Neural progenitor cell (in vitro differentiated cells): ENCODE data around the gene FAM193B. TPM values are rescaled to one million over a fixed set of nuclear protein-coding genes. Genes with fewer than 3 reads are reported as not detected.
"Not testable (repeated sequence)": the region's sequence is repeated elsewhere in the genome, so short reads cannot be mapped to it uniquely, and the experiment has no call there.

Experiments used
- DNase-seq: peaks from one replicate; pipeline ENCODE4 v3.0.0-alpha.2; 2016; ENCODE audit warnings: low spot score
- H2AFZ ChIP-seq: fragments of 200-600 bp; sonication (generic); replicated peaks from 2 replicates; pipeline ENCODE4 v1.6.1; 2016; ENCODE audit warnings: antibody characterized with exemption
- H3F3A ChIP-seq: fragments of 200-600 bp; sonication (generic); 2 replicates; pipeline ENCODE4 v1.6.1; 2016; ENCODE audit warnings: antibody characterized with exemption, low read depth
- H3K27ac ChIP-seq: fragments of 200-600 bp; sonication (generic); 2 replicates; pipeline ENCODE4 v1.5.1; 2016; ENCODE audit warnings: mild to moderate bottlenecking
- H3K27me3 ChIP-seq: fragments of 200-600 bp; sonication (generic); 2 replicates; pipeline ENCODE4 v1.6.1; 2016; ENCODE audit warnings: mild to moderate bottlenecking, moderate library complexity
- H3K36me3 ChIP-seq: fragments of 200-600 bp; sonication (generic); 2 replicates; pipeline ENCODE4 v1.5.1; 2016
- H3K4me1 ChIP-seq: fragments of 200-600 bp; sonication (generic); 2 replicates; pipeline ENCODE4 v1.6.1; 2016; ENCODE audit warnings: mixed run types
- H3K4me2 ChIP-seq: fragments of 200-600 bp; sonication (generic); 2 replicates; pipeline ENCODE4 v1.6.1; 2016
- H3K4me3 ChIP-seq: fragments of 200-600 bp; sonication (generic); 2 replicates; pipeline ENCODE4 v1.5.1; 2016
- H3K79me2 ChIP-seq: fragments of 200-600 bp; sonication (generic); 2 replicates; pipeline ENCODE4 v1.6.1; 2016; ENCODE audit warnings: low read depth
- H3K9ac ChIP-seq: fragments of 200-600 bp; sonication (generic); 2 replicates; pipeline ENCODE4 v1.6.1; 2016
- H3K9me3 ChIP-seq: fragments of 200-600 bp; sonication (generic); 2 replicates; pipeline ENCODE4 v1.5.1; 2016; ENCODE audit warnings: low read depth
- H4K20me1 ChIP-seq: fragments of 200-600 bp; sonication (generic); 2 replicates; pipeline ENCODE4 v1.6.1; 2016; ENCODE audit warnings: low read depth
- H3K27ac Mint-ChIP-seq: 3 replicates; pipeline ENCODE4 v1.8.0; 2021; ENCODE audit warnings: mixed read lengths
- H3K27me3 Mint-ChIP-seq: 2 replicates; pipeline ENCODE4 v1.8.0; 2022; ENCODE audit warnings: low read depth, mild to moderate bottlenecking, inconsistent platforms, moderate library complexity, mixed read lengths; ENCODE audit not compliant: insufficient read depth
- H3K36me3 Mint-ChIP-seq: 3 replicates; pipeline ENCODE4 v1.8.0; 2021; ENCODE audit warnings: mixed read lengths
- H3K4me1 Mint-ChIP-seq: 3 replicates; pipeline ENCODE4 v1.8.0; 2021; ENCODE audit warnings: mixed read lengths
- H3K4me3 Mint-ChIP-seq: 3 replicates; pipeline ENCODE4 v1.8.0; 2021; ENCODE audit warnings: mild to moderate bottlenecking, moderate library complexity, mixed read lengths
- H3K9me3 Mint-ChIP-seq: 3 replicates; pipeline ENCODE4 v1.8.0; 2020; ENCODE audit warnings: mixed read lengths
- EZH2 ChIP-seq: fragments of 200-600 bp; sonication (generic); IDR thresholded peaks from 2 replicates; pipeline ENCODE4 v1.6.1; 2017; ENCODE audit warnings: antibody characterized with exemption, mild to moderate bottlenecking, moderate library complexity
- EZH2phosphoT487 ChIP-seq: fragments of 200-600 bp; sonication (generic); IDR thresholded peaks from 2 replicates; pipeline ENCODE4 v1.6.1; 2017; ENCODE audit warnings: antibody characterized with exemption
- total RNA-seq: library from RNA; depleted of rRNA; stranded (reverse); fragments of >200 nt; gene quantifications from 2 replicates; pipeline ENCODE4 v1.2.3, GENCODE V29; 2015; ENCODE audit warnings: low replicate concordance
- TF ChIP-seq, protein P1 (sequence below): fragments of 200-600 bp; sonication (generic); IDR thresholded peaks from 2 replicates; pipeline ENCODE4 v1.5.1; 2017; ENCODE audit warnings: antibody characterized with exemption, mild to moderate bottlenecking

The FAM193B gene
- total RNA-seq, 1 donor from 2014 or later, result 42.5 TPM

DNA sequence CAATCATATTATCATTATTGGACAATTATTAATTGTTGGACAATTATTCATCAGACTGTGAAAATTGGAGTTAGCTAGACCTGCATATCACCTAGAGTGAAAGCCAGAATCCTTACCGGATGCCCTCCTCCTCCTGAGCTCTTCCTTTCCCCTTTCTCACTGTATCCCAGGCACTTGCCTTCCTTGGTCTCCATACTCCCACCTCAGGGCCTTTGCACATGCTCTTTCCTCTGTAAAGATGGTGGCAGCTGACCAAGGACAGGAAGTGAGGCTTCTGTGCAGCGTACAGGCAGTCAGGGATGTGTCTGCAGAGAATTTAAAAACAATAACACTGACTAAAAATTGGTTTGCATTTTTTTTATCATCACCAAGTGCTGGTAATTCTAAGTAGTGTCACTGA lies 15.5 kb upstream of the FAM193B start:
- no peaks in the 10 kb centered on the region for H3K4me1 ChIP-seq
- H3K79me2 ChIP-seq, result no peaks in the 10 kb centered on the region
- no peak overlapping the region for H3K9ac ChIP-seq
- H3K4me3 Mint-ChIP-seq, result no peak overlapping the region
- no peaks in the 10 kb centered on the region for H3K27me3 ChIP-seq
- no peak overlapping the region for H3K27ac ChIP-seq
- H3K4me2 ChIP-seq, result no peak overlapping the region
- H3K9me3 ChIP-seq, result no peaks in the 10 kb centered on the region
- no peak for DNase-seq
- no peaks in the 10 kb centered on the region for H4K20me1 ChIP-seq
- no peaks in the 10 kb centered on the region for H3K4me1 Mint-ChIP-seq
- no peak overlapping the region for H2AFZ ChIP-seq
- no peak overlapping the region for H3K27ac Mint-ChIP-seq
- H3F3A ChIP-seq, result no peaks in the 10 kb centered on the region
- no peaks in the 10 kb centered on the region for H3K9me3 Mint-ChIP-seq
- H3K36me3 ChIP-seq, result no peaks in the 10 kb centered on the region
- no peak overlapping the region for H3K4me3 ChIP-seq
- no peaks in the 10 kb centered on the region for H3K36me3 Mint-ChIP-seq
- H3K27me3 Mint-ChIP-seq, result peaks cover 13% of the 10 kb centered on the region
- TF ChIP-seq EZH2phosphoT487, result no peak
- no peak for TF ChIP-seq EZH2

DNA sequence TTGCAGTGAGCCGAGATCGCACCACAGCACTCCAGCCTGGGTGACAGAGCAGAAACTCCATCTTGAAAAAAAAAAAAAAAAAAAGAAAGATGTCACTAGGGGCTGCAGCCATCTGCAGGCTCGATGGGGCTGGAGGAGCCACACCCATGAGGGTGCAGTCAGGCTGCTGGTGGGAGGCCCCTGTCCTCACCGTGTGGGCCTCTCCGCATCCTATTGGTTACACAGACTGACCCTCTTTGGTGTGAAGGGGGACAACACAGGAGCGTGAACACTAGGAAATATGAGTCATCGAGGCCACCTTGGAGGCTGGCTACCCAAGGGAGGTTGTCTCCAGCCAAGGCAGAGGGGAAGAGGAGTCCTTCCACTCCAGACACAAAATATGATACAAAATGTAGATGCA lies 14.0 kb upstream of the FAM193B start:
- no peak overlapping the region for H3K4me3 ChIP-seq

DNA sequence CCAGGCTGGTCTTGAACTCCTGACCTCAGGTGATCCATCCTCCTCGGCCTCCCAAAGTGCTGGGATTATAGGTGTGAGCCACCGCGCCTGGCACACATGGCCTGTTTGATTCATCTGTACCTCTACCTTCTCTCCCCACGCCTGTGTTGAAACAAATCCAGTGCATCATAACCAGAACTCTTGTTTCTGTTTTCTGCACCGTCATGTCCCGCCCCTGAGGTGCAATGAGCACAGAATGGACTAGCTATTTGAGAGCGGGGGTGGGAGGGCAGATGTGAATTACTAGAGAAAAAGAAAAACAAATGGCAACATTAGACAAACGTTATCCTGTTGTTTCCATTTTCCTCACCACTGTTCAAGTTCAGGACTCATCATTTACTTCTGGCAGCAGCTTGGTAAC lies 10.7 kb upstream of the FAM193B start:
- Histone ChIP-seq H3K9ac (no peak overlapping the region), H3K4me1 (no peaks in the 10 kb centered on the region), H3K4me3 (no peak overlapping the region), H3F3A (no peaks in the 10 kb centered on the region), H3K36me3 (no peaks in the 10 kb centered on the region), H2AFZ (no peak overlapping the region), H3K27ac (no peak overlapping the region), H3K9me3 (no peaks in the 10 kb centered on the region), H3K4me2 (no peak overlapping the region), H3K27me3 (no peaks in the 10 kb centered on the region), H3K79me2 (no peaks in the 10 kb centered on the region), H4K20me1 (no peaks in the 10 kb centered on the region)
- Mint-ChIP-seq H3K4me1 (no peaks in the 10 kb centered on the region), H3K9me3 (peaks cover 15% of the 10 kb centered on the region), H3K36me3 (no peaks in the 10 kb centered on the region), H3K4me3 (no peak overlapping the region), H3K27ac (no peak overlapping the region), H3K27me3 (peaks cover 8% of the 10 kb centered on the region)
- TF ChIP-seq EZH2 (no peak), EZH2phosphoT487 (no peak)
- TF ChIP-seq, protein P1, sequence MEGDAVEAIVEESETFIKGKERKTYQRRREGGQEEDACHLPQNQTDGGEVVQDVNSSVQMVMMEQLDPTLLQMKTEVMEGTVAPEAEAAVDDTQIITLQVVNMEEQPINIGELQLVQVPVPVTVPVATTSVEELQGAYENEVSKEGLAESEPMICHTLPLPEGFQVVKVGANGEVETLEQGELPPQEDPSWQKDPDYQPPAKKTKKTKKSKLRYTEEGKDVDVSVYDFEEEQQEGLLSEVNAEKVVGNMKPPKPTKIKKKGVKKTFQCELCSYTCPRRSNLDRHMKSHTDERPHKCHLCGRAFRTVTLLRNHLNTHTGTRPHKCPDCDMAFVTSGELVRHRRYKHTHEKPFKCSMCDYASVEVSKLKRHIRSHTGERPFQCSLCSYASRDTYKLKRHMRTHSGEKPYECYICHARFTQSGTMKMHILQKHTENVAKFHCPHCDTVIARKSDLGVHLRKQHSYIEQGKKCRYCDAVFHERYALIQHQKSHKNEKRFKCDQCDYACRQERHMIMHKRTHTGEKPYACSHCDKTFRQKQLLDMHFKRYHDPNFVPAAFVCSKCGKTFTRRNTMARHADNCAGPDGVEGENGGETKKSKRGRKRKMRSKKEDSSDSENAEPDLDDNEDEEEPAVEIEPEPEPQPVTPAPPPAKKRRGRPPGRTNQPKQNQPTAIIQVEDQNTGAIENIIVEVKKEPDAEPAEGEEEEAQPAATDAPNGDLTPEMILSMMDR, result no peak
- no peak for DNase-seq

More for the DNA sequence above, 14.0 kb upstream of the FAM193B start:
- no peaks in the 10 kb centered on the region for H3K9me3 Mint-ChIP-seq
- no peaks in the 10 kb centered on the region for H3K4me1 ChIP-seq
- H3K4me3 Mint-ChIP-seq, result no peak overlapping the region
- no peaks in the 10 kb centered on the region for H3K36me3 Mint-ChIP-seq
- no peaks in the 10 kb centered on the region for H4K20me1 ChIP-seq
- TF ChIP-seq, protein P1, result no peak
- TF ChIP-seq EZH2, result no peak
- no peaks in the 10 kb centered on the region for H3K27me3 ChIP-seq
- H3F3A ChIP-seq, result no peaks in the 10 kb centered on the region
- no peak overlapping the region for H3K9ac ChIP-seq
- H2AFZ ChIP-seq, result no peak overlapping the region
- H3K9me3 ChIP-seq, result no peaks in the 10 kb centered on the region
- H3K4me2 ChIP-seq, result no peak overlapping the region
- no peaks in the 10 kb centered on the region for H3K36me3 ChIP-seq
- no peak overlapping the region for H3K27ac Mint-ChIP-seq
- H3K27ac ChIP-seq, result no peak overlapping the region
- no peaks in the 10 kb centered on the region for H3K79me2 ChIP-seq
- no peak for DNase-seq
- no peaks in the 10 kb centered on the region for H3K4me1 Mint-ChIP-seq
- peaks cover 10% of the 10 kb centered on the region for H3K27me3 Mint-ChIP-seq

DNA sequence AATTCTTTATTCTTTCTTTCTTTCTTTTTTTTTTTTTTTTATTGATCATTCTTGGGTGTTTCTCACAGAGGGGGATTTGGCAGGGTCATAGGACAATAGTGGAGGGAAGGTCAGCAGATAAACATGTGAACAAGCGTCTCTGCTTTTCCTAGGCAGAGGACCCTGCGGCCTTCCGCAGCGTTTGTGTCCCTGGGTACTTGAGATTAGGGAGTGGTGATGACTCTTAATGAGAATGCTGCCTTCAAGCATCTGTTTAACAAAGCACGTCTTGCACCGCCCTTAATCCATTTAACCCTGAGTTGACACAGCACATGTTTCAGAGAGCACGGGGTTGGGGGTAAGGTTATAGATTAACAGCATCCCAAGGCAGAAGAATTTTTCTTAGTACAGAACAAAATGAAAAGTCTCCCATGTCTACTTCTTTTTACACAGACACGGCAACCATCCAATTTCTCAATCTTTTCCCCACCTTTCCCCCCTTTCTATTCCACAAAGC lies 5.1 kb upstream of the FAM193B start:
- not testable (repeated sequence) for H4K20me1 ChIP-seq, H3K27me3 ChIP-seq, DNase-seq, H3K4me2 ChIP-seq, H3K36me3 ChIP-seq, H3K79me2 ChIP-seq, H3K27ac Mint-ChIP-seq, H3K9ac ChIP-seq, H3K9me3 ChIP-seq, H2AFZ ChIP-seq, H3K4me3 ChIP-seq, H3K4me1 ChIP-seq, H3K27ac ChIP-seq, H3K36me3 Mint-ChIP-seq, H3K4me1 Mint-ChIP-seq, H3K27me3 Mint-ChIP-seq
- Mint-ChIP-seq H3K4me3 (peak overlapping the region; percentile 33), H3K9me3 (peaks cover 18% of the 10 kb centered on the region)
- peaks cover 11% of the 10 kb centered on the region for H3F3A ChIP-seq
